Measurements from ENCODE around the gene PHB1. TPM values are rescaled to one million over a fixed set of nuclear protein-coding genes. Genes with fewer than 3 reads are reported as not detected.
A peak's percentile ranks its signal among the peaks of the same experiment; 100 is the strongest.
"Not testable (repeated sequence)": the region's sequence is repeated elsewhere in the genome, so short reads cannot be mapped to it uniquely, and the experiment has no call there.

The PHB1 gene
- polyA plus RNA-seq, 1 donor (not counting 4 experiments of a cell fraction or from before 2014, with no cell fraction given), result 395 TPM

- Histone ChIP-seq H3K27me3 (ENCODE audit: control insufficient read depth, extremely low read depth, insufficient read depth, low read length) (no peaks in the 10 kb centered on the region), H2AFZ (ENCODE audit: control insufficient read depth, low read length) (no peak overlapping the region), H3K4me1 (ENCODE audit: control insufficient read depth, extremely low read depth, insufficient read depth, low read length) (no peaks in the 10 kb centered on the region), H3K4me3 (ENCODE audit: control insufficient read depth in 2 of 3, extremely low read depth in 1 of 3, insufficient read depth in 2 of 3, low read depth in 1 of 3, low read length in 3 of 3) (no peak overlapping the region), H3K4me2 (ENCODE audit: control insufficient read depth, extremely low read depth, insufficient read depth, low read depth, low read length) (no peak overlapping the region), H3K36me3 (ENCODE audit: control insufficient read depth in 2 of 2, extremely low read depth in 1 of 2, insufficient read depth in 2 of 2, low read length in 2 of 2) (no peaks in the 10 kb centered on the region), H3K27ac (ENCODE audit: control insufficient read depth, insufficient read depth, low read length) (no peak overlapping the region), H3K9ac (ENCODE audit: control insufficient read depth, extremely low read depth, insufficient read depth, low read length) (no peak overlapping the region), H4K20me1 (ENCODE audit: control insufficient read depth, extremely low read depth, insufficient read depth, low read length) (no peaks in the 10 kb centered on the region), H3K9me3 (ENCODE audit: control insufficient read depth, low read depth, low read length) (no peaks in the 10 kb centered on the region), H3K79me2 (ENCODE audit: control insufficient read depth, insufficient read depth, low read length) (no peaks in the 10 kb centered on the region), H3K9me1 (ENCODE audit: control insufficient read depth, extremely low read depth, insufficient read depth, low read length) (no peaks in the 10 kb centered on the region)
- dilution Hi-C loops (cut with MboI; ENCODE audit: extremely low pct_ligation_motif_present, low sequenced_read_pairs), result no loop called here
- TF ChIP-seq EZH2 (IDR thresholded peaks at IDR 0.05; ENCODE audit: low read length), result no peak
- TF ChIP-seq CTCF (optimal IDR thresholded peaks at IDR 0.05 in 1 of 3, IDR thresholded peaks at IDR 0.05 in 1 of 3, conservative IDR thresholded peaks at IDR 0.05 in 1 of 3; ENCODE audit: extremely low read depth in 1 of 3, insufficient read depth in 2 of 3, low read length in 3 of 3), result no peak
- DNase-seq (ENCODE audit: low read depth, low spot score) (no peak), FAIRE-seq (no peak)
Measured at GRCh38 chr17:49369089-49369488, 45.6 kb downstream of the PHB1 start.

GRCh38 chr17:49365667-49366066 lies 49.0 kb downstream of the PHB1 start:
- DNase-seq (ENCODE audit: low read depth, low spot score) (no peak), FAIRE-seq (no peak)
- Histone ChIP-seq H3K27me3 (ENCODE audit: control insufficient read depth, extremely low read depth, insufficient read depth, low read length) (no peaks in the 10 kb centered on the region), H3K4me2 (ENCODE audit: control insufficient read depth, extremely low read depth, insufficient read depth, low read depth, low read length) (no peak overlapping the region), H3K4me3 (ENCODE audit: control insufficient read depth in 2 of 3, extremely low read depth in 1 of 3, insufficient read depth in 2 of 3, low read depth in 1 of 3, low read length in 3 of 3) (no peak overlapping the region), H4K20me1 (ENCODE audit: control insufficient read depth, extremely low read depth, insufficient read depth, low read length) (no peaks in the 10 kb centered on the region), H3K4me1 (ENCODE audit: control insufficient read depth, extremely low read depth, insufficient read depth, low read length) (peaks cover 7% of the 10 kb centered on the region), H3K9me3 (ENCODE audit: control insufficient read depth, low read depth, low read length) (no peaks in the 10 kb centered on the region), H3K9ac (ENCODE audit: control insufficient read depth, extremely low read depth, insufficient read depth, low read length) (no peak overlapping the region), H3K27ac (ENCODE audit: control insufficient read depth, insufficient read depth, low read length) (no peak overlapping the region), H2AFZ (ENCODE audit: control insufficient read depth, low read length) (no peak overlapping the region), H3K79me2 (ENCODE audit: control insufficient read depth, insufficient read depth, low read length) (peaks cover 9% of the 10 kb centered on the region), H3K9me1 (ENCODE audit: control insufficient read depth, extremely low read depth, insufficient read depth, low read length) (peaks cover 3% of the 10 kb centered on the region), H3K36me3 (ENCODE audit: control insufficient read depth in 2 of 2, extremely low read depth in 1 of 2, insufficient read depth in 2 of 2, low read length in 2 of 2) (no peaks in the 10 kb centered on the region)
- dilution Hi-C loops (cut with MboI; ENCODE audit: extremely low pct_ligation_motif_present, low sequenced_read_pairs), result no loop called here
- TF ChIP-seq CTCF (optimal IDR thresholded peaks at IDR 0.05 in 1 of 3, IDR thresholded peaks at IDR 0.05 in 1 of 3, conservative IDR thresholded peaks at IDR 0.05 in 1 of 3; ENCODE audit: extremely low read depth in 1 of 3, insufficient read depth in 2 of 3, low read length in 3 of 3) (peak; percentile 31 to 38 (median 38)), EZH2 (IDR thresholded peaks at IDR 0.05; ENCODE audit: low read length) (no peak)

DNA sequence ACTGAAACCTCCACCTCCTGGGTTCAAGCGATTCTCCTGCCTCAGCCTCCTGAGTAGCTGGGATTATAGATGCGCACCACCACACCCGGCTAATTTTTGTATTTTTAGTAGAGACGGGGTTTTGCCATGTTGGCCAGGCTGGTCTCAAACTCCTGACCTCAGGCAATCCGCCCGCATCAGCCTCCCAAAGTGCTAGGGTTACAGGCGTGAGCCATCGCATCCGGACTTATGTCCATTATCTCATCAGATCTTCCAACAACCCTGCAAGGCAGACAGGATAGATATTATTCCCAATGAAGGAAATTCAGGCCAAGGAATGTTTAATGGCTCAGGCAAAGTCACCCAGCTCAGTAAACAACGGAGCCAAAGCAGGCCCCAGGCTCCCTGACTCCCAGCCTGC lies 49.6 kb downstream of the PHB1 start:
- H3K9me3 ChIP-seq (ENCODE audit: control insufficient read depth, low read depth, low read length); H3K4me2 ChIP-seq (ENCODE audit: control insufficient read depth, extremely low read depth, insufficient read depth, low read depth, low read length); H3K9ac ChIP-seq (ENCODE audit: control insufficient read depth, extremely low read depth, insufficient read depth, low read length); H3K27me3 ChIP-seq (ENCODE audit: control insufficient read depth, extremely low read depth, insufficient read depth, low read length); H3K27ac ChIP-seq (ENCODE audit: control insufficient read depth, insufficient read depth, low read length); DNase-seq (ENCODE audit: low read depth, low spot score); H3K4me3 ChIP-seq (ENCODE audit: control insufficient read depth in 2 of 3, extremely low read depth in 1 of 3, insufficient read depth in 2 of 3, low read depth in 1 of 3, low read length in 3 of 3); H4K20me1 ChIP-seq (ENCODE audit: control insufficient read depth, extremely low read depth, insufficient read depth, low read length); dilution Hi-C loops (cut with MboI; ENCODE audit: extremely low pct_ligation_motif_present, low sequenced_read_pairs); H3K36me3 ChIP-seq (ENCODE audit: control insufficient read depth in 2 of 2, extremely low read depth in 1 of 2, insufficient read depth in 2 of 2, low read length in 2 of 2); H3K9me1 ChIP-seq (ENCODE audit: control insufficient read depth, extremely low read depth, insufficient read depth, low read length); H2AFZ ChIP-seq (ENCODE audit: control insufficient read depth, low read length); FAIRE-seq: not testable (repeated sequence)
- Histone ChIP-seq H3K4me1 (ENCODE audit: control insufficient read depth, extremely low read depth, insufficient read depth, low read length) (peaks cover 13% of the 10 kb centered on the region), H3K79me2 (ENCODE audit: control insufficient read depth, insufficient read depth, low read length) (peaks cover 14% of the 10 kb centered on the region)

Measured in keratinocyte (primary cell).